GM12878 (cell line): ENCODE results near the gene CRTAP. TPM values are rescaled to one million over a fixed set of nuclear protein-coding genes. Genes with fewer than 3 reads are reported as not detected.

ENCODE experiments used
- ATAC-seq: fragments of 200-7000 bp; cut with Tn5 transposase; 3 replicates; pipeline ENCODE4 v1.9.1; 2020; ENCODE audit warnings: mild to moderate bottlenecking, moderate library complexity
- BruUV-seq: library from RNA; stranded (reverse); fragments of 400-500 nt; replicated peaks from 2 replicates; lab custom pipeline; 2021; lab: Mats Ljungman, UMichigan
- CTCF ChIA-PET: fragments of 300-600 bp; sonication (Branson Sonifier 250); formaldehyde crosslinking; extraction: SDS; loops from one replicate; lab custom pipeline; 2021; ENCODE audit warnings: inconsistent platforms; lab: Yijun Ruan, JAX
- POLR2A ChIA-PET: fragments of 350-600 bp; formaldehyde crosslinking; extraction: SDS; loops from one replicate; lab custom pipeline; 2021; ENCODE audit warnings: inconsistent platforms; lab: Charles Lee
- RAD21 ChIA-PET: fragments of 300-600 bp; sonication (Branson Sonifier 250); formaldehyde crosslinking; loops from one replicate; lab custom pipeline; 2023; ENCODE audit warnings: antibody characterized with exemption; ENCODE audit not compliant: unreplicated experiment; lab: Charles Lee
- SMC1A ChIA-PET: fragments of 300-600 bp; sonication (Branson Sonifier 250); formaldehyde crosslinking; loops from one replicate; lab custom pipeline; 2023; ENCODE audit not compliant: unreplicated experiment, uncharacterized antibody; lab: Charles Lee
- DNase-seq: peaks from one replicate; pipeline ENCODE4 v3.0.0-alpha.2; 2011; ENCODE audit warnings: low read depth, low spot score
- FAIRE-seq: peaks from 3 replicates; lab custom pipeline; 2011; peaks lifted over from hg19 to GRCh38; lab: Jason Lieb, UNC
- H2AFZ ChIP-seq: 2 replicates; pipeline ENCODE4 v1.6.0; 2011; ENCODE audit warnings: low read depth, low read length, control low read depth; ENCODE audit not compliant: control insufficient read depth
- H3K27ac ChIP-seq: 2 replicates; pipeline ENCODE4 v1.5.1; 2011; ENCODE audit warnings: control low read depth; ENCODE audit not compliant: control insufficient read depth, insufficient read depth
- H3K27me3 ChIP-seq, 2 experiments: replicated peaks in 1 of 2; 2 replicates each; pipeline versions ENCODE4 v1.6.0 to v1.6.1; 2011; ENCODE audit warnings: low read length in 1 of 2; ENCODE audit not compliant: control insufficient read depth in 2 of 2, insufficient read depth in 2 of 2
- H3K36me3 ChIP-seq, 2 experiments: 2 replicates each; pipeline ENCODE4 v1.5.1; 2011; ENCODE audit warnings: low read length in 1 of 2; ENCODE audit not compliant: control insufficient read depth in 2 of 2, insufficient read depth in 2 of 2
- H3K4me1 ChIP-seq: 2 replicates; pipeline ENCODE4 v1.6.1; 2011; ENCODE audit warnings: mild to moderate bottlenecking, low read length, moderate library complexity, mixed read lengths; ENCODE audit not compliant: control insufficient read depth, insufficient read depth
- H3K4me2 ChIP-seq: 2 replicates; pipeline ENCODE4 v1.6.0; 2011; ENCODE audit warnings: control low read depth; ENCODE audit not compliant: control insufficient read depth, insufficient read depth
- H3K4me3 ChIP-seq: fragments of 200-600 bp; sonication (generic); 2 replicates; pipeline ENCODE4 v1.5.1; 2016
- H3K79me2 ChIP-seq: 2 replicates; pipeline ENCODE4 v1.6.0; 2011; ENCODE audit warnings: low read length; ENCODE audit not compliant: control insufficient read depth, insufficient read depth
- H3K9ac ChIP-seq: 2 replicates; pipeline ENCODE4 v1.8.0; 2011; ENCODE audit warnings: low read length, control low read depth, mixed read lengths; ENCODE audit not compliant: control insufficient read depth, insufficient read depth
- H3K9me3 ChIP-seq: replicated peaks from 3 replicates; pipeline ENCODE4 v1.5.1; 2011; ENCODE audit warnings: mild to moderate bottlenecking, low read length; ENCODE audit not compliant: control insufficient read depth, insufficient read depth
- H4K20me1 ChIP-seq: 2 replicates; pipeline ENCODE4 v1.6.0; 2011; ENCODE audit not compliant: control insufficient read depth, insufficient read depth
- ATF7 ChIP-seq: fragments of 450-650 bp; IDR thresholded peaks from 2 replicates; pipeline ENCODE4 v1.6.1; 2016; ENCODE audit warnings: low read depth, mild to moderate bottlenecking
- BCL11A ChIP-seq: IDR thresholded peaks from 2 replicates; pipeline ENCODE4 v1.6.1; 2011; ENCODE audit warnings: low read depth, low read length
- CREM ChIP-seq: IDR thresholded peaks from 2 replicates; pipeline ENCODE4 v1.6.1; 2014; ENCODE audit warnings: antibody characterized with exemption, low read depth
- EED ChIP-seq: sonication (generic); IDR thresholded peaks from 2 replicates; pipeline ENCODE4 v1.6.1; 2016; ENCODE audit warnings: antibody characterized with exemption, low read depth
- FOXK2 ChIP-seq: fragments of 450-650 bp; IDR thresholded peaks from 2 replicates; pipeline ENCODE4 v1.6.1; 2017; ENCODE audit warnings: mild to moderate bottlenecking, moderate library complexity
- HDAC6 ChIP-seq: fragments of 200-600 bp; sonication (generic); IDR thresholded peaks from one replicate; pipeline ENCODE4 v1.8.0; 2017; ENCODE audit warnings: antibody characterized with exemption; ENCODE audit not compliant: unreplicated experiment
- MYB ChIP-seq: fragments of 150-350 bp; IDR thresholded peaks from 2 replicates; pipeline ENCODE4 v1.6.1; 2014; ENCODE audit warnings: mild to moderate bottlenecking, low read depth, low read length, borderline replicate concordance
- NFYA ChIP-seq: IDR thresholded peaks from 2 replicates; pipeline ENCODE4 v1.6.1; 2011; ENCODE audit warnings: low read depth, mild to moderate bottlenecking, low read length, improper control_type of control experiment, borderline replicate concordance
- PAX5 ChIP-seq: IDR thresholded peaks from 2 replicates; pipeline ENCODE4 v1.6.1; 2011; ENCODE audit warnings: low read depth, low read length, borderline replicate concordance
- PAX8 ChIP-seq: fragments of 450-650 bp; IDR thresholded peaks from 2 replicates; pipeline ENCODE4 v1.6.1; 2017; ENCODE audit warnings: mild to moderate bottlenecking, moderate library complexity
- RBBP5 ChIP-seq: fragments of 200-600 bp; sonication (generic); conservative IDR thresholded peaks from 2 replicates; pipeline ENCODE4 v1.6.1; 2016
- RELA ChIP-seq: fragments of 450-650 bp; IDR thresholded peaks from 2 replicates; pipeline ENCODE4 v1.8.0; 2014; ENCODE audit warnings: borderline replicate concordance; ENCODE audit not compliant: partially characterized antibody
- SIX5 ChIP-seq: IDR thresholded peaks from 2 replicates; pipeline ENCODE4 v1.6.1; 2011; ENCODE audit warnings: mild to moderate bottlenecking, low read depth, low read length, moderate library complexity; ENCODE audit not compliant: severe bottlenecking
- TAF1 ChIP-seq: IDR thresholded peaks from 2 replicates; pipeline ENCODE4 v1.6.1; 2011; ENCODE audit warnings: mild to moderate bottlenecking, low read depth, low read length, borderline replicate concordance
- YY1 ChIP-seq: IDR thresholded peaks from 2 replicates; pipeline ENCODE4 v1.6.1; 2011; ENCODE audit warnings: low read depth, mild to moderate bottlenecking, low read length
- WGBS: methylation state at CpG from one replicate; pipeline ENCODE4 v1.1.6; 2016; ENCODE audit warnings: low lambda C conversion rate; ENCODE audit not compliant: insufficient replicate concordance, insufficient coverage; ENCODE audit errors: missing lambda C conversion rate; 5-methylcytosine and 5-hydroxymethylcytosine counted together
- in situ Hi-C: fragments of 300-500 bp; cut with MboI; formaldehyde crosslinking; loops from 9 replicates; pipeline ENCODE4 v1.14.3; 2018; ENCODE audit warnings: mixed read lengths
- intact Hi-C: fragments of 100-400 bp; cut with micrococcal nuclease; formaldehyde crosslinking; loops from one replicate; pipeline ENCODE4 v1.14.2; 2022; ENCODE audit not compliant: unreplicated experiment
- polyA plus RNA-seq, 11 experiments: library from polyadenylated mRNA; depleted of rRNA in 4 of 11; unstranded in 6 of 11; stranded (reverse) in 5 of 11; fragments of >200 nt; fragmentation: Nextera tagmentation in 4 of 11; fragmentation: Illumina TruSeq in 1 of 11; extraction: Ambion mirVana in 4 of 11; extraction: Trizol in 1 of 11; gene quantifications; 1 replicate in 1 of 11; 2 replicates in 10 of 11; pipeline versions ENCODE4 v1.2.1 to v1.2.3, GENCODE V29; 2011 to 2016; ENCODE audit warnings: inconsistent platforms in 2 of 11, missing spikeins in 2 of 11, low read depth in 1 of 11
- total RNA-seq, 4 experiments: library from RNA; depleted of rRNA in 3 of 4; stranded (reverse); fragments of >200 nt in 3 of 4; fragmentation: Illumina TruSeq in 1 of 4; extraction: Trizol in 1 of 4; gene quantifications; 2 replicates each; pipeline versions ENCODE4 v1.2.1 to v1.2.3, GENCODE V29; 2013 to 2021
- TF ChIP-seq, protein P1 (sequence below): fragments of 450-650 bp; formaldehyde crosslinking; IDR thresholded peaks from 2 replicates; pipeline ENCODE4 v1.4.0; 2020; ENCODE audit warnings: mild to moderate bottlenecking, moderate library complexity

Gene CRTAP
- total and polyA plus RNA-seq, 10 of the 15 experiments (the other 5 are each of a cell fraction or from before 2014, with no cell fraction given): 6.0 to 42.3 (median 23.3) TPM

DNA sequence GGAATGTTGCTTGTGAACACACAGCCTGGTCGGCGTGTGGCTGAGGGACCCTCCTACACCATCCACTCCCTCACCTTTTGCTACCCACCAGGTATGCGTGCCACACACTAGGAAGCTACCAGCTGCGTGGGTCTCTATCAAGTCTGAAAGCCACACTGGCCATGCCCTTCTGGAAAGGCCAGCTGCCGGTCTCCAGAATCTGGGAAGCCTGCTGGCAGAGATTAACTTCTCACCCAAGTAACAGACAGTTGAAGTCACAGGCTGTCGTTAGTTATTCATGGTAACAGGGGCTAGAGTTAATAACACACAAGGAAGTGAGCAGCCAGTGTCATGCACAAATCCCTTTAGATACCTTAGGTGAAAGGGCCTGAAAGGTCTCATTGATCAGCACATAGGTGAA is 56.7 kb downstream of the CRTAP start:
- Histone ChIP-seq H4K20me1 (no peaks in the 10 kb centered on the region), H3K9me3 (no peaks in the 10 kb centered on the region), H3K27ac (no peak overlapping the region), H3K79me2 (no peaks in the 10 kb centered on the region), H3K4me3 (no peak overlapping the region), H2AFZ (no peak overlapping the region), H3K4me1 (no peaks in the 10 kb centered on the region), H3K36me3 (no peaks in the 10 kb centered on the region), H3K9ac (no peak overlapping the region), H3K27me3 (no peaks in the 10 kb centered on the region), H3K4me2 (no peak overlapping the region)
- CTCF ChIA-PET: no interaction called here
- RAD21 ChIA-PET: no interaction called here
- SMC1A ChIA-PET: interaction anchor here (0.6 to 1.0 kb wide), 2 partner anchors 199 to 206 kb away, joined by 3 read pairs; no protein-coding TSS in a partner anchor
- ATAC-seq (no peak), FAIRE-seq (no peak), DNase-seq (no peak)
- intact Hi-C loops (no loop called here), in situ Hi-C loops (no loop called here)
- POLR2A ChIA-PET: no interaction called here
- BruUV-seq: no TSS peak
- TF ChIP-seq RELA: no peak
- TF ChIP-seq NFYA: no peak
- TF ChIP-seq, protein P1, sequence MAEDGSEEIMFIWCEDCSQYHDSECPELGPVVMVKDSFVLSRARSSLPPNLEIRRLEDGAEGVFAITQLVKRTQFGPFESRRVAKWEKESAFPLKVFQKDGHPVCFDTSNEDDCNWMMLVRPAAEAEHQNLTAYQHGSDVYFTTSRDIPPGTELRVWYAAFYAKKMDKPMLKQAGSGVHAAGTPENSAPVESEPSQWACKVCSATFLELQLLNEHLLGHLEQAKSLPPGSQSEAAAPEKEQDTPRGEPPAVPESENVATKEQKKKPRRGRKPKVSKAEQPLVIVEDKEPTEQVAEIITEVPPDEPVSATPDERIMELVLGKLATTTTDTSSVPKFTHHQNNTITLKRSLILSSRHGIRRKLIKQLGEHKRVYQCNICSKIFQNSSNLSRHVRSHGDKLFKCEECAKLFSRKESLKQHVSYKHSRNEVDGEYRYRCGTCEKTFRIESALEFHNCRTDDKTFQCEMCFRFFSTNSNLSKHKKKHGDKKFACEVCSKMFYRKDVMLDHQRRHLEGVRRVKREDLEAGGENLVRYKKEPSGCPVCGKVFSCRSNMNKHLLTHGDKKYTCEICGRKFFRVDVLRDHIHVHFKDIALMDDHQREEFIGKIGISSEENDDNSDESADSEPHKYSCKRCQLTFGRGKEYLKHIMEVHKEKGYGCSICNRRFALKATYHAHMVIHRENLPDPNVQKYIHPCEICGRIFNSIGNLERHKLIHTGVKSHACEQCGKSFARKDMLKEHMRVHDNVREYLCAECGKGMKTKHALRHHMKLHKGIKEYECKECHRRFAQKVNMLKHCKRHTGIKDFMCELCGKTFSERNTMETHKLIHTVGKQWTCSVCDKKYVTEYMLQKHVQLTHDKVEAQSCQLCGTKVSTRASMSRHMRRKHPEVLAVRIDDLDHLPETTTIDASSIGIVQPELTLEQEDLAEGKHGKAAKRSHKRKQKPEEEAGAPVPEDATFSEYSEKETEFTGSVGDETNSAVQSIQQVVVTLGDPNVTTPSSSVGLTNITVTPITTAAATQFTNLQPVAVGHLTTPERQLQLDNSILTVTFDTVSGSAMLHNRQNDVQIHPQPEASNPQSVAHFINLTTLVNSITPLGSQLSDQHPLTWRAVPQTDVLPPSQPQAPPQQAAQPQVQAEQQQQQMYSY (CRISPR knock-in tag): no peak
- 90% methylated on average over 6 of the region's 6 CpGs for WGBS

DNA sequence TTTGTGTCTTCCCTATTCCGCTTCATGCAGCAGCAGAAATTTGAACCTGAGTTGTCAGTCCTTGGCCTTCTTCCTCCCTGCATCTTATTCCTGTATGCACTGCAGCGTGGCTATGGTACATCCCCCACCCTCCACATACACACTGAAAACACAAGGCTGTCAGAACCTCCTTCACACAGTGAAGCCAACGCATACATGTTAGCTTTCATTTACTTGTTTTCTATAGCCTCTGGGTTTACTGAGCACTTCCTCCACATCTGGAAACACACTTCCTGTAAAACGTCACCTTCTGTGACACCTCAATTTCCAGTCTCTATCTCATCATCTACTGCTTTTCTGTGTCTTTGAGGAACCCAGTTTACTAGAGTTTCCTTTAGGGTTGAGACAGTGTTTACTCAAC is 57.8 kb downstream of the CRTAP start:
- H3K4me3 ChIP-seq: no peak overlapping the region
- 38% methylated on average over 4 of the region's 4 CpGs for WGBS
- no peak overlapping the region for H3K27ac ChIP-seq
- H3K4me1 ChIP-seq: no peaks in the 10 kb centered on the region
- intact Hi-C loops: no loop called here
- CTCF ChIA-PET: no interaction called here
- SMC1A ChIA-PET: interaction anchor here (0.6 kb wide), 1 partner anchor 699 kb away, joined by 3 read pairs; no protein-coding TSS in a partner anchor
- no peak overlapping the region for H2AFZ ChIP-seq
- BruUV-seq: no TSS peak
- no peak overlapping the region for H3K9ac ChIP-seq
- no peak for TF ChIP-seq CREM
- TF ChIP-seq FOXK2: no peak
- TF ChIP-seq RBBP5: no peak
- TF ChIP-seq ATF7: no peak
- TF ChIP-seq BCL11A: no peak
- TF ChIP-seq TAF1: no peak
- no peak for TF ChIP-seq SIX5
- TF ChIP-seq EED: no peak
- no peak for TF ChIP-seq PAX5
- TF ChIP-seq YY1: no peak
- no peak for TF ChIP-seq HDAC6
- TF ChIP-seq PAX8: no peak
- TF ChIP-seq MYB: no peak
- H3K4me2 ChIP-seq: no peak overlapping the region
- no peaks in the 10 kb centered on the region for H3K36me3 ChIP-seq
- POLR2A ChIA-PET: no interaction called here
- ATAC-seq: no peak; the same call in 2 of the 3 replicates
- RAD21 ChIA-PET: no interaction called here
- H4K20me1 ChIP-seq: no peaks in the 10 kb centered on the region
- H3K27me3 ChIP-seq: no peaks in the 10 kb centered on the region
- in situ Hi-C loops: no loop called here
- FAIRE-seq: no peak
- H3K79me2 ChIP-seq: no peaks in the 10 kb centered on the region
- no peak for DNase-seq
- no peaks in the 10 kb centered on the region for H3K9me3 ChIP-seq
